HFFc6 (cell line): ENCODE results near the gene GPR68. TPM values are rescaled to one million over a fixed set of nuclear protein-coding genes. Genes with fewer than 3 reads are reported as not detected.

Experiments used
- DNase-seq: peaks from one replicate; pipeline ENCODE4 v3.0.0-alpha.2; 2018
- H3K27ac Mint-ChIP-seq: 2 replicates; pipeline ENCODE4 v1.8.0; 2020; ENCODE audit warnings: mild to moderate bottlenecking, mixed read lengths
- H3K27me3 Mint-ChIP-seq: 2 replicates; pipeline ENCODE4 v1.8.0; 2021; ENCODE audit warnings: mild to moderate bottlenecking, moderate library complexity, mixed read lengths; ENCODE audit not compliant: insufficient read depth
- H3K36me3 Mint-ChIP-seq: 2 replicates; pipeline ENCODE4 v1.8.0; 2021; ENCODE audit warnings: low read depth, mixed read lengths
- H3K4me1 Mint-ChIP-seq: 2 replicates; pipeline ENCODE4 v1.8.0; 2020; ENCODE audit warnings: low read depth, mixed read lengths
- H3K4me3 Mint-ChIP-seq: 2 replicates; pipeline ENCODE4 v1.8.0; 2020; ENCODE audit warnings: mild to moderate bottlenecking, moderate library complexity, mixed read lengths
- H3K9me3 Mint-ChIP-seq: 2 replicates; pipeline ENCODE4 v1.8.0; 2020; ENCODE audit warnings: mild to moderate bottlenecking, mixed read lengths
- total RNA-seq, 6 experiments: library from RNA; stranded (reverse); fragmentation: NEBNext Ultra II Directional; extraction: Animal tissue kit (Norgen Biotek cat#: 25700); gene quantifications; 2 replicates in 1 of 6; 3 replicates in 5 of 6; pipeline ENCODE4 v1.2.3, GENCODE V29; 2021
- TF ChIP-seq, protein P1 (sequence below): fragments of 200-600 bp; sonication (generic); IDR thresholded peaks from 2 replicates; pipeline ENCODE4 v1.5.0; 2021; ENCODE audit warnings: antibody characterized with exemption, mild to moderate bottlenecking

The GPR68 gene
- total RNA-seq, 6 experiments from 2014 or later = 0.34 to 0.88 (median 0.52) TPM

DNA sequence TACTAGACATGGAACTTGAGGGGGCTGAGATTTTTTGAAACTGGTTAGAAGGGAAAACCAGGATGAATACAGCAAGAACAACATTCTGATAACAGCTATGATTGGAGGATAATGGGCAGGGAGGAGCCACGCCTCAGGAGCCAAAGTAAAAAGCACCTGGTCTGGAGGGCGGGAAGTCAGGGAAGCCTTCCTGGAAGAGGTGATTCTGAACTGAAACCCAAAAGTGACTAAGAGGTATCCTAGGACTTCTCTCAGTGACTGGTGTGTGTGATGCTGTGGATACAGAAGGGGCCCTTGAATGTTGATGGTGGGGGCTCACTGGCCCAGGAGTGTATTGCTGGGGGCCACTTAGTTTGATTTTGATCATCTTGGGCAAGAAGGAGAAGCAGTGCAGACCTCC, 18.8 kb upstream of the GPR68 start:
- no peak for DNase-seq
- TF ChIP-seq, protein P1, sequence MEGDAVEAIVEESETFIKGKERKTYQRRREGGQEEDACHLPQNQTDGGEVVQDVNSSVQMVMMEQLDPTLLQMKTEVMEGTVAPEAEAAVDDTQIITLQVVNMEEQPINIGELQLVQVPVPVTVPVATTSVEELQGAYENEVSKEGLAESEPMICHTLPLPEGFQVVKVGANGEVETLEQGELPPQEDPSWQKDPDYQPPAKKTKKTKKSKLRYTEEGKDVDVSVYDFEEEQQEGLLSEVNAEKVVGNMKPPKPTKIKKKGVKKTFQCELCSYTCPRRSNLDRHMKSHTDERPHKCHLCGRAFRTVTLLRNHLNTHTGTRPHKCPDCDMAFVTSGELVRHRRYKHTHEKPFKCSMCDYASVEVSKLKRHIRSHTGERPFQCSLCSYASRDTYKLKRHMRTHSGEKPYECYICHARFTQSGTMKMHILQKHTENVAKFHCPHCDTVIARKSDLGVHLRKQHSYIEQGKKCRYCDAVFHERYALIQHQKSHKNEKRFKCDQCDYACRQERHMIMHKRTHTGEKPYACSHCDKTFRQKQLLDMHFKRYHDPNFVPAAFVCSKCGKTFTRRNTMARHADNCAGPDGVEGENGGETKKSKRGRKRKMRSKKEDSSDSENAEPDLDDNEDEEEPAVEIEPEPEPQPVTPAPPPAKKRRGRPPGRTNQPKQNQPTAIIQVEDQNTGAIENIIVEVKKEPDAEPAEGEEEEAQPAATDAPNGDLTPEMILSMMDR = no peak
- H3K4me3 Mint-ChIP-seq = no peak overlapping the region
- H3K4me1 Mint-ChIP-seq = 0 out of 2 replicates have a peak, but pooled peaks cover 3% of the 10 kb centered on the region
- no peak overlapping the region for H3K27ac Mint-ChIP-seq
- H3K36me3 Mint-ChIP-seq = no peaks in the 10 kb centered on the region
- H3K27me3 Mint-ChIP-seq = peaks cover 10% of the 10 kb centered on the region
- H3K9me3 Mint-ChIP-seq = no peaks in the 10 kb centered on the region

DNA sequence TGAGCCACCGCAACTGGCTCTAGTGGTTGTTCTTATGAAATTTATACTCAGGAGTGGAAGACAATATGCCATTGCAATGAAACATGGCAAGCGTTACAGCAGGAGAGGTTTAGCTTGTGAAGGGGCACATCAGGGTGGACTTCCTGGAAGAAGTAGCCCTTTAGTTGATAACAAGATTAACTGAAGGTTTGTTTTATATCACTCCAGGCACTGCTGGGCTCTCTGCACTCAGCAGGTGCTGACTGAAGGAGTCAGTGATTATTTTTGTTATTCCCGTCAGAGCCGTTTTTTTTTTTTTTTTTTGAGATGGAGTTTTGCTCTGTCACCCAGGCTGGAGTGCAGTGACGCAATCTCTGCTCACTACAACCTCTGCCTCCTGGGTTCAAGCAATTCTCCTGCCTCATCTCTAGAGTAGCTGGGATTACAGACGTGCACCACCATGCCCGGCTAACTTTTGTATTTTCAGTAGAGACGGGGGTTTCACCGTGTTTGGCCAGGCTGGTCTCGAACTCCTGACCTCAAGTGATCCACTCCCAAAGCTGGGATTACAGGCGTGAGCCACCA, 17.6 kb upstream of the GPR68 start:
- no peaks in the 10 kb centered on the region for H3K36me3 Mint-ChIP-seq
- H3K27me3 Mint-ChIP-seq = peaks cover 8% of the 10 kb centered on the region
- no peak overlapping the region for H3K4me3 Mint-ChIP-seq
- DNase-seq = no peak
- H3K9me3 Mint-ChIP-seq = no peaks in the 10 kb centered on the region
- TF ChIP-seq, protein P1 = no peak
- no peak overlapping the region for H3K27ac Mint-ChIP-seq
- 0 out of 2 replicates have a peak, but pooled peaks cover 11% of the 10 kb centered on the region for H3K4me1 Mint-ChIP-seq

DNA sequence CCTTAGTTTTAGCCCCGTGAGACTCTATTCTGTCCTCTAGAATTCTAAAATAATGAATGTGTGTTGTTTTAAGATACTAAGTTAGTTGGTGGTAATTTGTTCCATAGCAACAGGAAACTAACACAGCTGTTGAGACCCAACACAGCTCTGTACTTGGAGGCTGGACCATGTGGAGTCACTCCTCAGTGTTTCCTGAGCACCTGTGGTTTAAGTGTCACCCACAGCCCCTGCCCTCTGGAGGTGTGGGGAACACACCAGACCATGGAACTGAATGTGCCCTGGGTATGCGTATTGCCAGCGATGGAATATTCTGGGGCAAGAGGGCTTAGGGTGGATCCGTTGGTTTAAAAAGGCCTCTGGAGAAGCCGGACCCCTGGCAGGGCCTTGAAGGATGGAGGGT, 16.6 kb upstream of the GPR68 start:
- H3K9me3 Mint-ChIP-seq = no peaks in the 10 kb centered on the region
- TF ChIP-seq, protein P1 = no peak
- peaks cover 8% of the 10 kb centered on the region for H3K27me3 Mint-ChIP-seq
- DNase-seq = no peak
- no peak overlapping the region for H3K27ac Mint-ChIP-seq
- no peaks in the 10 kb centered on the region for H3K36me3 Mint-ChIP-seq
- no peak overlapping the region for H3K4me3 Mint-ChIP-seq
- 0 out of 2 replicates have a peak, but pooled peaks cover 11% of the 10 kb centered on the region for H3K4me1 Mint-ChIP-seq

DNA sequence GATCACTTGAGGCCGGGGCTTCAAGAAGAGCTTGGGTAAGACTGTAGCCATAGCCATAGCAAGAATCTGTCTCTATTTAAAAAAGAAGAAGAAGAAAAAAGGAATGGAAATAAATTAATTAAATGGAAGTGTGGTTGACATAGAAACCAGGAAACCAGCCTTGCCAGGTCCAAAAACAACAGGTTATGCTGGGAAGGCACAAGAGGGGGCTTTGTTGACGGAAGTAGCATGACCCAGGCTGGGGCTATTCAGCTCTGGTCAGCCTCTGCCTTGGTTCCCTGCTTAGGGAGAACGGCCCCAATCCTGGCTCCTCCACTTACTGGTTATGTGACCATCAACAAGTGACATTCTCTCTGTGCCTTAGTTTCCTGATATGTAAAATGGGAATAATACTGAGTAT, 14.4 kb upstream of the GPR68 start:
- H3K27me3 Mint-ChIP-seq = peaks cover 1% of the 10 kb centered on the region
- H3K4me3 Mint-ChIP-seq = no peak overlapping the region
- no peak for DNase-seq
- no peak overlapping the region for H3K27ac Mint-ChIP-seq
- TF ChIP-seq, protein P1 = no peak
- H3K4me1 Mint-ChIP-seq = 0 out of 2 replicates have a peak, but pooled peaks cover 11% of the 10 kb centered on the region
- no peaks in the 10 kb centered on the region for H3K9me3 Mint-ChIP-seq
- no peaks in the 10 kb centered on the region for H3K36me3 Mint-ChIP-seq

DNA sequence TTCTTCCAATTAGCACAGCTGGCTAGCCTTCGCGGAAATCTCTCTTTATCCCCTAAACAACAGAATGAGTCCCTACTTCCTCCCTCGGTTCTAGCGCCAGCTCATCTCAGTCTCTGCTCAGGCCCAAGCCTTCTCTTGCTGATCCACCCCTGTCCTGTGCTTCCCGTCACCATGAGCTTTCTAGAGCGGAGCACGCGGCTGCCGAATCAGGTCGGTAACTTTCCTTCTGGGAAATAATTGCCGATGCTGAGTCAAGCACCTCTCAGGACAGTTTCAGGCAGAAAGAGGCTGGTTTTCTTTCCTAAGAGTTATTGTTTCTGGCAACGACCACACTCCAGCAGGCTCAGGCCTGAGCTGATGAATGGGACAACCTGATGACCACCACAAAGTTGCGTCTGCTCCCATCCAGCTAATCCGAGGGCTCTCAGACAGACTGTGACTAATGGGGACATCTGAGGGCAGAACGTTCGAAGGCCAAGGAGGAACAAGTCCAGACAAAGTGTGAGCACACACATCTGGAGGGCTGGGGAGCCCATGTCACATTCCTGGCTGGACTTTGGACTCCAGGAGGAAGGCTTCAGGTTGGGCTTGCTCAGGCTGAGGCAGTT, 13.6 kb upstream of the GPR68 start:
- Mint-ChIP-seq H3K27ac (no peak overlapping the region), H3K36me3 (no peaks in the 10 kb centered on the region), H3K27me3 (peaks cover 1% of the 10 kb centered on the region), H3K4me1 (0 out of 2 replicates have a peak, but pooled peaks cover 11% of the 10 kb centered on the region), H3K9me3 (no peaks in the 10 kb centered on the region), H3K4me3 (no peak overlapping the region)
- TF ChIP-seq, protein P1 = no peak
- DNase-seq = no peak
